ENCODE data around the gene SMS.

GRCh38 chrX:22041907-22042530 is 101.5 kb downstream of the SMS start:
- TF ChIP-seq POLR2AphosphoS5 (IDR thresholded peaks at IDR 0.05; ENCODE audit: low read depth, low read length) (no peak), SIN3A (IDR thresholded peaks at IDR 0.05; ENCODE audit: borderline replicate concordance, insufficient read depth, low read length) (no peak), TAF1 (IDR thresholded peaks at IDR 0.05; ENCODE audit: borderline replicate concordance, insufficient read depth, low read length) (no peak), FOXP2 (optimal IDR thresholded peaks at IDR 0.05; ENCODE audit: borderline replicate concordance, extremely low read depth, extremely low read length, insufficient read depth) (no peak)
- TF ChIP-seq, protein P1, sequence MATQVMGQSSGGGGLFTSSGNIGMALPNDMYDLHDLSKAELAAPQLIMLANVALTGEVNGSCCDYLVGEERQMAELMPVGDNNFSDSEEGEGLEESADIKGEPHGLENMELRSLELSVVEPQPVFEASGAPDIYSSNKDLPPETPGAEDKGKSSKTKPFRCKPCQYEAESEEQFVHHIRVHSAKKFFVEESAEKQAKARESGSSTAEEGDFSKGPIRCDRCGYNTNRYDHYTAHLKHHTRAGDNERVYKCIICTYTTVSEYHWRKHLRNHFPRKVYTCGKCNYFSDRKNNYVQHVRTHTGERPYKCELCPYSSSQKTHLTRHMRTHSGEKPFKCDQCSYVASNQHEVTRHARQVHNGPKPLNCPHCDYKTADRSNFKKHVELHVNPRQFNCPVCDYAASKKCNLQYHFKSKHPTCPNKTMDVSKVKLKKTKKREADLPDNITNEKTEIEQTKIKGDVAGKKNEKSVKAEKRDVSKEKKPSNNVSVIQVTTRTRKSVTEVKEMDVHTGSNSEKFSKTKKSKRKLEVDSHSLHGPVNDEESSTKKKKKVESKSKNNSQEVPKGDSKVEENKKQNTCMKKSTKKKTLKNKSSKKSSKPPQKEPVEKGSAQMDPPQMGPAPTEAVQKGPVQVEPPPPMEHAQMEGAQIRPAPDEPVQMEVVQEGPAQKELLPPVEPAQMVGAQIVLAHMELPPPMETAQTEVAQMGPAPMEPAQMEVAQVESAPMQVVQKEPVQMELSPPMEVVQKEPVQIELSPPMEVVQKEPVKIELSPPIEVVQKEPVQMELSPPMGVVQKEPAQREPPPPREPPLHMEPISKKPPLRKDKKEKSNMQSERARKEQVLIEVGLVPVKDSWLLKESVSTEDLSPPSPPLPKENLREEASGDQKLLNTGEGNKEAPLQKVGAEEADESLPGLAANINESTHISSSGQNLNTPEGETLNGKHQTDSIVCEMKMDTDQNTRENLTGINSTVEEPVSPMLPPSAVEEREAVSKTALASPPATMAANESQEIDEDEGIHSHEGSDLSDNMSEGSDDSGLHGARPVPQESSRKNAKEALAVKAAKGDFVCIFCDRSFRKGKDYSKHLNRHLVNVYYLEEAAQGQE (IDR thresholded peaks at IDR 0.05; ENCODE audit: insufficient read depth in 1 of 2, low read depth in 2 of 2, low read length in 2 of 2): no peak
